IPS DF 4.7 (cell line): ENCODE measurements around the gene DPM2.

Experiments used
- DNase-seq: peaks from one replicate; pipeline ENCODE4 v3.0.0-alpha.2; 2013; ENCODE audit warnings: low spot score; ENCODE audit errors: extremely low read depth

Gene DPM2

GRCh38 chr9:127919253-127919815 lies 18.3 kb downstream of the DPM2 start:
- DNase-seq, result no peak

- DNase-seq, result no peak
These were observed 19.2 kb downstream of the DPM2 start for GRCh38 chr9:127918183-127919107.

- no peak for DNase-seq
These were observed 20.1 kb downstream of the DPM2 start for GRCh38 chr9:127917603-127918002.

GRCh38 chr9:127916720-127917581 lies 20.7 kb downstream of the DPM2 start, which contains the start of gene ST6GALNAC4:
ST6GALNAC4 (minus strand) TSS chr9:127917041; CDS start chr9:127916419, 622 bp downstream.
- DNase-seq, result no peak

- DNase-seq, result no peak
These were observed 21.6 kb downstream of the DPM2 start for GRCh38 chr9:127915801-127916719.

- DNase-seq, result no peak
These were observed 22.3 kb downstream of the DPM2 start for GRCh38 chr9:127915325-127915752.

- no peak for DNase-seq
These were observed 24.0 kb downstream of the DPM2 start for GRCh38 chr9:127913682-127914081.

GRCh38 chr9:127912882-127913281 lies 24.8 kb downstream of the DPM2 start:
- DNase-seq, result no peak

- DNase-seq, result no peak
These were observed 25.4 kb downstream of the DPM2 start for GRCh38 chr9:127912296-127912695.

- DNase-seq, result no peak
These were observed 26.9 kb downstream of the DPM2 start for GRCh38 chr9:127910613-127911205.

- no peak for DNase-seq
These were observed 27.8 kb downstream of the DPM2 start for GRCh38 chr9:127909839-127910273.

GRCh38 chr9:127908660-127908926 lies 29.1 kb downstream of the DPM2 start:
- DNase-seq, result no peak

GRCh38 chr9:127907867-127908659 lies 29.6 kb downstream of the DPM2 start:
- no peak for DNase-seq

- DNase-seq, result no peak
These were observed 31.9 kb downstream of the DPM2 start for GRCh38 chr9:127905788-127906191.

GRCh38 chr9:127905004-127905728 lies 32.5 kb downstream of the DPM2 start:
- no peak for DNase-seq

- DNase-seq, result no peak
These were observed 33.1 kb downstream of the DPM2 start for GRCh38 chr9:127904561-127905003.

GRCh38 chr9:127903557-127904475 lies 33.8 kb downstream of the DPM2 start:
- no peak for DNase-seq
